H9 (cell line): Measurements from ENCODE around the gene PPP1R2B. TPM values are rescaled to one million over a fixed set of nuclear protein-coding genes. Genes with fewer than 3 reads are reported as not detected.
A peak's percentile ranks its signal among the peaks of the same experiment; 100 is the strongest.

Experiments used
- DNase-seq: peaks from one replicate; pipeline ENCODE4 v3.0.0-alpha.2; 2017
- H2AFZ ChIP-seq: one replicate; pipeline ENCODE4 v1.6.1; 2013; ENCODE audit warnings: mild to moderate bottlenecking, low read length, control low read depth, moderate library complexity
- H2AK5ac ChIP-seq: 2 replicates; pipeline ENCODE4 v1.6.1; 2013; ENCODE audit warnings: low read length, control low read depth, mixed read lengths; ENCODE audit not compliant: insufficient read length
- H2BK120ac ChIP-seq: one replicate; pipeline ENCODE4 v1.6.1; 2013; ENCODE audit warnings: low read depth, mild to moderate bottlenecking, low read length, control low read depth, inconsistent platforms; ENCODE audit not compliant: poor library complexity, severe bottlenecking
- H2BK12ac ChIP-seq: 2 replicates; pipeline ENCODE4 v1.6.1; 2013; ENCODE audit warnings: low read length, control low read depth, mixed read lengths, low read depth; ENCODE audit not compliant: insufficient read length
- H2BK15ac ChIP-seq: 2 replicates; pipeline ENCODE4 v1.6.1; 2013; ENCODE audit warnings: low read depth, low read length, control low read depth
- H2BK20ac ChIP-seq: one replicate; pipeline ENCODE4 v1.6.1; 2013; ENCODE audit warnings: low read depth, mild to moderate bottlenecking, low read length, control low read depth, inconsistent platforms; ENCODE audit not compliant: poor library complexity, severe bottlenecking
- H2BK5ac ChIP-seq: 2 replicates; pipeline ENCODE4 v1.6.1; 2013; ENCODE audit warnings: low read length, control low read depth, mixed read lengths; ENCODE audit not compliant: insufficient read length
- H3K14ac ChIP-seq: 2 replicates; pipeline ENCODE4 v1.6.1; 2013; ENCODE audit warnings: low read length, control low read depth; ENCODE audit not compliant: insufficient read depth
- H3K18ac ChIP-seq: 2 replicates; pipeline ENCODE4 v1.6.1; 2013; ENCODE audit warnings: low read depth, mild to moderate bottlenecking, mixed read lengths, low read length, control low read depth; ENCODE audit not compliant: insufficient read length
- H3K23ac ChIP-seq: 2 replicates; pipeline ENCODE4 v1.6.1; 2013; ENCODE audit warnings: low read length, control low read depth, mixed read lengths, low read depth; ENCODE audit not compliant: insufficient read length
- H3K23me2 ChIP-seq: 2 replicates; pipeline ENCODE4 v1.6.1; 2013; ENCODE audit warnings: low read depth, mild to moderate bottlenecking, mixed read lengths, low read length, control low read depth; ENCODE audit not compliant: insufficient read length, poor library complexity, severe bottlenecking
- H3K27ac ChIP-seq: 2 replicates; pipeline ENCODE4 v1.5.1; 2013; ENCODE audit warnings: low read length, control low read depth, mixed read lengths, low read depth; ENCODE audit not compliant: insufficient read length
- H3K27me3 ChIP-seq: 2 replicates; pipeline ENCODE4 v1.6.1; 2013; ENCODE audit warnings: low read length, control low read depth, inconsistent platforms; ENCODE audit not compliant: insufficient read depth
- H3K4ac ChIP-seq: 2 replicates; pipeline ENCODE4 v1.6.1; 2013; ENCODE audit warnings: low read depth, mild to moderate bottlenecking, control low read depth, inconsistent platforms, low read length, moderate library complexity
- H3K4me1 ChIP-seq: 2 replicates; pipeline ENCODE4 v1.6.1; 2013; ENCODE audit warnings: low read length, control low read depth, inconsistent platforms; ENCODE audit not compliant: insufficient read depth
- H3K4me2 ChIP-seq: 2 replicates; pipeline ENCODE4 v1.6.1; 2013; ENCODE audit warnings: low read length, control low read depth, mixed read lengths; ENCODE audit not compliant: insufficient read length, insufficient read depth
- H3K56ac ChIP-seq: 2 replicates; pipeline ENCODE4 v1.6.1; 2013; ENCODE audit warnings: low read depth, mild to moderate bottlenecking, mixed read lengths, low read length, control low read depth; ENCODE audit not compliant: insufficient read length
- H3K79me1 ChIP-seq: 2 replicates; pipeline ENCODE4 v1.6.1; 2013; ENCODE audit warnings: low read depth, mild to moderate bottlenecking, moderate library complexity, low read length, control low read depth, inconsistent platforms; ENCODE audit not compliant: insufficient read depth, poor library complexity, severe bottlenecking
- H3K79me2 ChIP-seq: 2 replicates; pipeline ENCODE4 v1.6.1; 2013; ENCODE audit warnings: low read length, control low read depth, inconsistent platforms; ENCODE audit not compliant: insufficient read depth
- H3K9ac ChIP-seq: 2 replicates; pipeline ENCODE4 v1.6.1; 2013; ENCODE audit warnings: low read length, control low read depth, mixed read lengths; ENCODE audit not compliant: insufficient read length; ENCODE audit errors: extremely low read depth
- H3K9me3 ChIP-seq: one replicate; pipeline ENCODE4 v1.6.1; 2013; ENCODE audit warnings: low read depth, low read length, inconsistent platforms; ENCODE audit not compliant: control insufficient read depth
- H3T11ph ChIP-seq: one replicate; pipeline ENCODE4 v1.6.1; 2013; ENCODE audit warnings: mild to moderate bottlenecking, low read length, control low read depth, inconsistent platforms
- H4K20me1 ChIP-seq: one replicate; pipeline ENCODE4 v1.6.1; 2013; ENCODE audit not compliant: control insufficient read depth, insufficient read length, insufficient read depth
- H4K5ac ChIP-seq: 2 replicates; pipeline ENCODE4 v1.6.1; 2013; ENCODE audit warnings: low read depth, mild to moderate bottlenecking, mixed read lengths, low read length, control low read depth; ENCODE audit not compliant: insufficient read length
- H4K8ac ChIP-seq: replicated peaks from 2 replicates; pipeline ENCODE4 v1.6.1; 2013; ENCODE audit warnings: low read length, control low read depth, mixed read lengths, low read depth; ENCODE audit not compliant: insufficient read length
- H4K91ac ChIP-seq: 2 replicates; pipeline ENCODE4 v1.6.1; 2013; ENCODE audit warnings: low read depth, mild to moderate bottlenecking, moderate library complexity, mixed read lengths, low read length, control low read depth; ENCODE audit not compliant: insufficient read length
- H3K27ac Mint-ChIP-seq, 3 experiments: 2 replicates in 2 of 3; 3 replicates in 1 of 3; pipeline ENCODE4 v1.8.0; 2020 to 2021; ENCODE audit warnings: mixed read lengths in 3 of 3, mild to moderate bottlenecking in 1 of 3, moderate library complexity in 1 of 3
- H3K27me3 Mint-ChIP-seq: 2 replicates; pipeline ENCODE4 v1.8.0; 2021; ENCODE audit warnings: low read depth, mild to moderate bottlenecking, moderate library complexity, mixed read lengths
- H3K36me3 Mint-ChIP-seq, 3 experiments: 2 replicates in 2 of 3; 3 replicates in 1 of 3; pipeline ENCODE4 v1.8.0; 2020 to 2021; ENCODE audit warnings: low read depth in 3 of 3, mixed read lengths in 3 of 3; ENCODE audit not compliant: insufficient read depth in 1 of 3
- H3K4me1 Mint-ChIP-seq, 2 experiments: 2 replicates each; pipeline ENCODE4 v1.8.0; 2020; ENCODE audit warnings: mixed read lengths in 2 of 2
- H3K4me3 Mint-ChIP-seq, 2 experiments: 2 replicates in 1 of 2; 3 replicates in 1 of 2; pipeline ENCODE4 v1.8.0; 2020 to 2021; ENCODE audit warnings: mild to moderate bottlenecking in 2 of 2, mixed read lengths in 2 of 2, moderate library complexity in 1 of 2
- H3K9me3 Mint-ChIP-seq, 2 experiments: 2 replicates in 1 of 2; 3 replicates in 1 of 2; pipeline ENCODE4 v1.8.0; 2020; ENCODE audit warnings: mild to moderate bottlenecking in 2 of 2, mixed read lengths in 2 of 2, moderate library complexity in 1 of 2
- WGBS: extraction: QIAGEN DNeasy Blood & Tissue Kit; methylation state at CpG from one replicate; pipeline ENCODE4 v1.1.7; 2013; ENCODE audit warnings: missing lambda C conversion rate, low lambda C conversion rate, mixed read lengths; ENCODE audit not compliant: insufficient read length; ENCODE audit errors: extremely low coverage; 5-methylcytosine and 5-hydroxymethylcytosine counted together
- total RNA-seq: library from RNA; stranded (reverse); gene quantifications from 2 replicates; pipeline ENCODE4 v1.2.1, GENCODE V29; 2021
- TF ChIP-seq, protein P1 (sequence below): fragments of 200-600 bp; sonication (generic); conservative IDR thresholded peaks from 3 replicates; pipeline ENCODE4 v1.8.0; 2021; ENCODE audit warnings: antibody characterized with exemption, mild to moderate bottlenecking

The PPP1R2B gene
- total RNA-seq, 1 experiment from 2014 or later = not detected

DNA sequence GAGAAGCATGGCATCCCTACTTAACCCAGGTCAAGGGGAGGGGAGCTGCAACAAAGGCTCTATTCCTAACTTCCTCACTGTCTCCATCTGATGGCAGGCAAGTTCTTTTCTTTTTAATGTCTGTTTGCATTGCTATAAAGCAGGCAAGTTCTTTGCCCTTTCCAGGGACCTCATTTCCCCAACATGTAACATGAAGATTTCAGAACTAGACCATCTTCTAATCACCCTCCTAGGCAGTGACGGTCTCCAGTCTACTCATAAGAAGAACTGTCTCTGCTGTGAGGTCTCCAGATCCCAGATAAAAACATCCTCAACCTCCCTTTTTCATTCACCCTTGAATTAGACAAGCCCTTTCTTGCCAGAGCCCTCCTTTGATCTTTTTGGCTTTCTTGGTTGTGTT is 42.1 kb downstream of the PPP1R2B start:
- H3K4me1 ChIP-seq = no peaks in the 10 kb centered on the region
- H3K14ac ChIP-seq = no peak overlapping the region
- Mint-ChIP-seq H3K4me3 (no peak overlapping the region), H3K4me1 (peaks cover 7 to 8% of the 10 kb centered on the region in 2 experiments), H3K27ac (peak overlapping the region in 1 of 3 experiments; percentile 72; a peak in 2 of 7 replicates), H3K9me3 (no peaks in the 10 kb centered on the region), H3K27me3 (no peaks in the 10 kb centered on the region; the same call in none of the 2 replicates), H3K36me3 (no peaks in the 10 kb centered on the region)
- no peaks in the 10 kb centered on the region for H3K79me2 ChIP-seq
- no peak overlapping the region for H3K9ac ChIP-seq
- H3K27me3 ChIP-seq = no peaks in the 10 kb centered on the region
- no peaks in the 10 kb centered on the region for H3K79me1 ChIP-seq
- H2BK12ac ChIP-seq = no peak overlapping the region
- no peak overlapping the region for H2BK20ac ChIP-seq
- no peak overlapping the region for H3K4me2 ChIP-seq
- no peaks in the 10 kb centered on the region for H3K23me2 ChIP-seq
- WGBS = no CpG with 5 or more reads among the region's 1 CpG
- no peak overlapping the region for H3K23ac ChIP-seq
- H4K91ac ChIP-seq = no peak overlapping the region
- H3T11ph ChIP-seq = no peak overlapping the region
- H2BK5ac ChIP-seq = no peak overlapping the region
- H4K5ac ChIP-seq = no peak overlapping the region
- DNase-seq = no peak
- no peak overlapping the region for H3K4ac ChIP-seq
- no peaks in the 10 kb centered on the region for H4K20me1 ChIP-seq
- no peak overlapping the region for H2BK15ac ChIP-seq
- H4K8ac ChIP-seq = no peak overlapping the region
- no peak overlapping the region for H3K18ac ChIP-seq
- H3K27ac ChIP-seq = no peak overlapping the region
- no peaks in the 10 kb centered on the region for H3K9me3 ChIP-seq
- no peak overlapping the region for H3K56ac ChIP-seq
- no peak overlapping the region for H2AK5ac ChIP-seq
- H2AFZ ChIP-seq = no peak overlapping the region
- no peak overlapping the region for H2BK120ac ChIP-seq
- TF ChIP-seq, protein P1, sequence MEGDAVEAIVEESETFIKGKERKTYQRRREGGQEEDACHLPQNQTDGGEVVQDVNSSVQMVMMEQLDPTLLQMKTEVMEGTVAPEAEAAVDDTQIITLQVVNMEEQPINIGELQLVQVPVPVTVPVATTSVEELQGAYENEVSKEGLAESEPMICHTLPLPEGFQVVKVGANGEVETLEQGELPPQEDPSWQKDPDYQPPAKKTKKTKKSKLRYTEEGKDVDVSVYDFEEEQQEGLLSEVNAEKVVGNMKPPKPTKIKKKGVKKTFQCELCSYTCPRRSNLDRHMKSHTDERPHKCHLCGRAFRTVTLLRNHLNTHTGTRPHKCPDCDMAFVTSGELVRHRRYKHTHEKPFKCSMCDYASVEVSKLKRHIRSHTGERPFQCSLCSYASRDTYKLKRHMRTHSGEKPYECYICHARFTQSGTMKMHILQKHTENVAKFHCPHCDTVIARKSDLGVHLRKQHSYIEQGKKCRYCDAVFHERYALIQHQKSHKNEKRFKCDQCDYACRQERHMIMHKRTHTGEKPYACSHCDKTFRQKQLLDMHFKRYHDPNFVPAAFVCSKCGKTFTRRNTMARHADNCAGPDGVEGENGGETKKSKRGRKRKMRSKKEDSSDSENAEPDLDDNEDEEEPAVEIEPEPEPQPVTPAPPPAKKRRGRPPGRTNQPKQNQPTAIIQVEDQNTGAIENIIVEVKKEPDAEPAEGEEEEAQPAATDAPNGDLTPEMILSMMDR = peak; percentile 44; the same call in 2 of the 3 replicates
